HG03571 (cell line): ENCODE results near the gene HS3ST3B1.

Source experiments
- ATAC-seq: cut with Tn5 transposase; IDR thresholded peaks from one replicate; pipeline ENCODE4 v1.9.1; 2021; ENCODE audit not compliant: unreplicated experiment

The HS3ST3B1 gene

DNA sequence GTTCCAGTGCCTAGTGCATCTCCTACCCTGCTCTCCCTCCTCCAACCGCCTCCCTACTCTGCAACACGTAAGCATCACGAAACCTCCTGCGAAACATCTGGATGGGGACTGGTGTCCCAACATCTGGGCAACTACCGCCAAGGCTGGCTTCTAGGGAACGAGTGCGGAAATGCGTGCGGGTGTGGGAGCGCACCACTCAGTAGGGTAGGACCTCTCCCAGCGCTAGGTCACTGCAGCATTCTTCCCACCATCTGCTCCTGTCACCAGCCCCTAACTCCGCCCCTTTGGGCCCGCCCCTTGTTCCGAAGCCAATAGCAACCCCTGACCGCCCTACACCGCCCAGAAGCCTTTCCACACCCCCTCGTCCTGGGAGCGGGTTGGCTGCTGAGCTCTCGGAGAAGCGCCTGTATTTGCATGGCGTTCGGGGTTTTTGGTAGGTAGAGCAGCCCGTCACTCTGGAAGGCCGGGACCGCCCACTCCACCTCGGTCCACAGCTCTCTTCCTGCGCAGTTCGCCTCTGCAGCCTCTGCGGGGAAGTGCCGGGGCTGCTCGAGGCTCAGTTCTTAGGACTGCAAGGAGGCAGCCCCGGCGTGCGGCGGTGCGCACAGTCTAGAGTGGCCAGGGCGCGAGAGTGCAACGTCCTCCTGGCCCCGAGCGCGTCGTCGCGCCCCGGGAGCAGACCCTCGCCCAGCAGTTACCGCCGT lies at the start of gene HS3ST3B1:
TSS of gene HS3ST3B1 (plus strand) at position 507 of the 704 bp plus-strand sequence. CDS start 438 bp downstream, outside the sequence.
- ATAC-seq = peak; percentile 66

DNA sequence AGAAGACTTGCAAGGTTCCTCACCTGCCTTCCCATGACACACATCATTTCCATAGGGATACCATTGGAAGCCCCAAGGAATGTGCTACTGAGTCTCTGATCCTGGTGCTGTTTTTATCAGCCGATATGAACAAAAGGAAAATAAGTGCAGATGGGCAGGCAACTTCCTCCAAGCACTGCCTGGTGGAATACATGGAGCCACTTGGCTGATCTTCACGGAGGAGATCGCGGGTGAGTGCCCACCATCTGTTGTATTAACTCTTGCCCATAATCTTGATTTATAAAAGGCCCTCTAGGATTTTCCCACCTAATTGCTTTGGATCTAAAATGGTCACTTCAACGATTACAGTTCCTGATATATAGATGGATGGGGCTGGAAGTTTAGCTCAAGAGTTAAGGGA lies 39.5 kb upstream of the HS3ST3B1 start:
- ATAC-seq = no peak

DNA sequence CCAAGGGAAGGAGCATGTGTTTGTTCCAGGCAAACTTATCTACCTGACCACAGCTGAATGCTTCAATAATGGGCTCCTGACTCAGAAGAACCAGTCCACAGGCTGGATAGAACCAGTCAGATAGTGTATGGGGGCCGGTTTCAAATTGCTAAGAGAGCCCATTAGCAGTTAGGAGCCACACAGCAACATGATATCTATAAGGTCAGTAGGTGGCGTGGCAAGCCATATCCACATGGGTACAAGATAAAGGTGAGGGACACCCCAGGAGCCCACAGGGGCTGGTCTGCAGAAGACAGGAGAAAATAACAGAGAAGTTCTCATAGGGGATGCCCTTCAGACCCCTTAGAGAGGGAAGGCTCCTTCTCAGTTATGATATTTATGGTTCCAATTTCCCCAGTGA lies 32.6 kb upstream of the HS3ST3B1 start:
- no peak for ATAC-seq

DNA sequence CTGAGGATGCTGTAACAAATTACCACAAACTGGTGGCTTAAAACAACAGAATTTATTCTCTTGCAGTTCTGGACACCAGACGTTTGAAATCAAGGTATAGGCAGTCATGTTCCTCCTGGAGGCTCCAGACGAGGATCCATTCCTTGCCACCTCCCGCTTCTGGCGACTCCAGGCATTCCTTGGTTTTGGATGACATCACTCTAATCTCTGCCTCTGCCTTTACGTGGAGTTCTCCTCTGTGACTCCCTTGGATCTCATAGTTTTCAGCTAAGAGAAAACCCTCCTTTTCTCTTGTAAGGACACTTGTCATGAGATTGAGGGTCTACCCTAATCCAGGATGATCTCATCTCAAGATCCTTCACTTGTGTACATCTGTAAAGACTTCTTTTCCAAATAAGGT lies 31.4 kb upstream of the HS3ST3B1 start:
- ATAC-seq = no peak

DNA sequence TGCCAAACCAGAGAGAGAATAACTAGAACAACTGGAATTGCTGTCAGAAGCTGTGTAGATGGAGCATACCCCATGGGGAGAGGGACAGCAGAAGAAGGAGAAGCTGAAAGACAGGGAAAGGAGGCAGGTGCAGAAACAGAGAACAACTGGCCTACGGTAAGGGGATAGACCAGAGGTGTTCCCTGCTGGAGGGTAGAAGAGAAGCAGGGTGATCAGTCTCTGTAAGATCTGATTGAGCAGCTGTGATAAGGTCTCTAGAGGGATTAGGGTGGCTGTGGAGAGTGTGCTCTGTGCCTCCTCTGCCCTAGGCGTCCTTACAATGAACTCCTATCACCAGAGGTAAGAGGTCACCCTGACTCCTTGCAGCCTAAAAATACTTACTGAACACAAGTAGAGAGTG lies 30.4 kb upstream of the HS3ST3B1 start:
- ATAC-seq = no peak

DNA sequence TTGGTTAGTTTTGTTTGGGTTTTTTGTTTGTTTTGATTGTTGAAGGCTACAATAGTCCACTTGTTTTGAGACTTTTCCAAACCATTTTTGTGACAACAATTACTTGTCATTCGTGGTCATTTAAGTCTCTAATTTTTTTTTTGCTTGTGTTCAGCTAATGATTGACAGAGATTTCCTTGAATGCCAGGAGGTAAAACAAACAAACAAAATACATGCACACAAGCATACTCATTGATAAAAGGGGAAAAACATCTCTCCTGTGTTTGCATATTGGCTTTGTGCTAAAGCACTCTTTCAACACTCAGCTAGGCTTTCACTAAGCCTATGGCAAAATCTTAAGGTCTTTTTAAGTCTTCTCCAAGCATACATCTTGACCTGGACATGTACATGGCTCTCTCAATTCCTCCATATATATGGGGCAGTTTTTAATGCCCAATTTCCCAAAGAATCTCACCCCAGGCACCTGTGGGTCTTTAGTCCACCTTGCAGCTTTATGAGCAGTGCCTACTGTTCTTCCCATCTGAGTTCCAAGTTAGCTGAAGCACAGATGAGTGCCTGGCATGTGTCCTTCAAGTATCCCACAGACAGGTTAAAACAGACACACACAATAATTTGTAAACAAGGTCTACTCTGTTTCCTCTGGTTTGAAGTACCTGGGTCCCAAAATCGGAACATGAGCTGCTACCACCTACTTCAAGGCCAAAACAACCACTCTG lies 24.2 kb upstream of the HS3ST3B1 start:
- no peak for ATAC-seq

DNA sequence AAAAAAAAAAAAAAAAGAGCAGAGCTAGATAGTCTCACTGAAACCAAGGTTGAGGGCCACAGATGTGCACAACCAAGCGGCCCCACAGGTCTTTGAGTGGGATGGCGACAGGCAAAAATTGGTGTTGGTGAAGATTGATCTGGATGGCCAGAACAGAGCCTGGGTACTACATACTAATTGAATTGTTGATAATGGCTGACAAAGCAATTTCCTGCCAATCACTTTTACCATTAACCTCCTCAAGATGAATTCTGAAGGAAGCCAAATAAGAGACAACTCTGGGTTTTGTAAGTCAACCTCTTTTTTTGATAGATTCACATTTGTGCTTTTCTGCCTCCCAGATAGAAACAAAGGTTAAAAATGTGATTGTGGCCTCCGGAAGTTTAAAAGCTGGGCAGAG lies 19.4 kb upstream of the HS3ST3B1 start:
- no peak for ATAC-seq

DNA sequence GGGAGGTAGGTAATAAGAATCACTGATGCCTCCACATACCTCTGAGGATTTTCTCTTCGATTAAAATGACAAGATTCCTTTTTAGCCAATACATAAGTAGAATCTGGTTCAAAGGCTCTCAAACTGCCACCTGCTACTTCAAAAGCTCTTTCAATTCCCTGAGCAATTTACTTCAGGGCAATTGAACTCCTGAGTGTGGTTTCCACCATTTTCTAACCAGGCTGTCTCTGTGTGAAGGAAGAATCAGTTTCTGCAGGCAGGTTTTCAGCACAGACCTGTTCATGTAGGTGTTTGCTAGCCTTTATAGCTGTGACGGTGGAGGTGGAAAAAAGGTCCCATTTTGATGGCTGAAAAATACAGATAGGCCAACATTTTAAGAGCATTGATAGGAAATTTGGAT lies 18.2 kb upstream of the HS3ST3B1 start:
- ATAC-seq = no peak

DNA sequence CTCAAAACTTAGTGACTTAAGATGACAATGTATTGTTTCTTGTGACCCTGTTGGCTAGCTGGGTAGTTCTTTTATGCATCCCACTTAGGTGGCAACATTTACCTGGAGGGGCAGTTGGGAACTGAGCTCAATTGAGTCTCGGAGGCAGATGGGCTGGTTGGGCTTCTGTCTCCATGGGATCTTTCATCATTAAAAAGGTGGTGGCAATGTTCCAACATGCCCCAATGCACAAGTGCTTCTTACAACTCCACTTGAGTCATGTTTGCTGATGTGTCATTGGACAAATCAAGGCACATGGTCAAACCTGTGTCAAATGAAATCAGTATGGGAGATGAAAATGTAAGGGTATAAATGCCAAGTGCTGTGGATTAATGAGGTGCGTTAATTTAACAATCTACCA lies 11.7 kb upstream of the HS3ST3B1 start:
- ATAC-seq = no peak

DNA sequence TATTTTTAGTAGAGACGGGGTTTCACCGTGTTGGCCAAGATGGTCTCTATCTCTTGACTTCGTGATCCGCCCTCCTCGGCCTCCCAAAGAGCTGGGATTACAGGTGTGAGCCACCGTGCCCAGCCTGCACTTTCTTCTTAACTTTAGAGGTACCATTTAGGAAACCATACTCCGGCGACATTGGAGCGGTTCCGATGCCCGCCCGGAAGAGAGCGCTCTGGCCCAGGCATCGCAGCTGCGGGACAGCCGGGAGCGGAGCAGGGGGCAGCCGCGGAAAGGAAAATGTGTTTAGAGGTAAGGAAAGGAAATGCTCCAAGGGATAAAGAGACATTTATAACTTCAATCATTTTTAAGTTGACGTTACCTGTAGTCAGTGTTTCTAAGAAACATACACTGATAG lies 6.0 kb upstream of the HS3ST3B1 start:
- ATAC-seq = no peak

DNA sequence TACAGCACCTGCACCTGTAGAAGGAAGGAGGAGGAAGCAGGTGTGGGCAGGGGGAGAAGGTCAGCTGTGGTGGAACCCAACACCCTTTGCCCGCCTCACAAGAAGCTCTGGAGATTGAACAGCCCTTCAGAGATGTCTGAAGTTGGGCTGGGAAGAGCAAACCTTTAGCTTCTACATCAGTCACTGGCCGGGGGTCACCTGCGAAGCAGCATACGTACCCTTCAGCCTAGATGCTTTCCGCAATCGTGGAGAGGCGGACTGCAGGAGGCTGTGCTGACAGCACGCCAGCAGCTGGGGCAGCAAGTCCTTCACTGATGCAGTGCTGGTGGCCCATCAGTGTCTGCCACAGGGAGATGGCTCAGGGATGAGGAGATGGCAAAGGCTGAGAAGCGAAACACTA lies 5.2 kb upstream of the HS3ST3B1 start:
- ATAC-seq = no peak

DNA sequence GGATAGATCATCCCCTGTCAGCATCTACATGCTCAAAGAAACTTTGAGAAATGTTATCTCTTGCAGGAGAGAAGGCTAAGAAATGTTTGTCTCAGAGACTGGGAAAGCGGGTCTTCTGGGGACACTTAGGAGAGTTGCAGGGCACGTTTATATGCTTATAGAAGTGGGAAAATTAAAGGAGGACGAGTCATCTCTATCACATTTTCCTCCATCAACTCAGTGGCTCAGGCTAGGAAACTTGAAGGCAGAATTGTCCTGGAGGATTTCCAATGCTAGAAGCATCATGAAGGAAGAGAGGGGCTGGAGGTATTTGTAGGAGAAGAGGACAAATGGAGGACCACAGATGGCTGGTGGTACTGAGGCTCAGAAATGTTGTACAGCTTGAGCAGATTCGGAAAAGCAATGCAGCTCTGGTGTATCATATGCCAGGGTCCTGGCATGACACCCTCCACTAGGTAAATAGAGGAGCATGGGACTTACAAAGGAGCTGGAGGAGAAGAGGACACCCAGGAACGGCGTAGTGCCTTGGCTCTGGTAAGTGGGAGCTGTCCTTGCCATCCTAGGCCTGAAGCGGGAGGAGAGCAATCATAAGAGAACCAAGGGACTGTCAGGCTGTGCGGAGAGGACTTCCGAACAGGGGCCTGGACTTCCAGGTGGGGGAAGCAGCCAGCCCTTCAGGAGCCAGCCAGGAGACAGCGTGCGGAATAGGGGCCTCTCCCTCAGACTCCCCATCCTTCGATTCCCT lies 4.5 kb upstream of the HS3ST3B1 start:
- ATAC-seq = no peak

DNA sequence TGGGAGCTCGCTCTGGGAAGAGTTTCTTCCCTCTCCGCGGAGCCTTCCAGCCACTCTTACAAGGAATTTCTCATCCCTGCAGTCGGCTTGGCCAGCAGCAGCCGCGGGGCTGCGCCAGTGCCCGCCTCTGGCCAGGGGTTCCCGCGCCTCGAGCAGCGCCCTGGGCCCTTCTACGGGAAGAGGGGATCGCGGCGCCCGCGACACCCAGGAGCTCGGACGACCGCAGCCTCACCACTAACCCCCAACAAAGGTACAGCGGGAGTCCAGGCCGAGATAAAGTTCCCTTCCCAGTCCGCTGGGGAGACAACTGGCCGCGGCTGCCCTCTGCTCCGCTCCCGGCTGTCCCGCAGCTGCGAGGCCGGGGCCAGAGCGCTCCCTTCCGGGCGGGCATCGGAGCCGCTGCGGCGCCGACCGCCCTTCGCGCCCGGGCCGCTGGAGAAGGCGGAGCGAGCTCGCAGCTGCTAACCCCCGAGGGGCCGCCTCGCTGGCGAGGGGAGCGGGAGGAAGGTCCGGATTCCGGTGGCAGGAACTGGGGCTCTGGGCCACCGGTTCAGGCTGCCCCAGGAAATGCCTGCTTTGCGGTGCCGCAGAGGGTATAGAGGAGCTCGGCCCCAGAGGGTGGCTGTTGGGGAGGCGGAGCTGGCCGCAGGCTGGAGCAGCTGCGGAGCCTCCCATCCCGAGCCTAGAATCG lies 3.6 kb upstream of the HS3ST3B1 start:
- no peak for ATAC-seq

DNA sequence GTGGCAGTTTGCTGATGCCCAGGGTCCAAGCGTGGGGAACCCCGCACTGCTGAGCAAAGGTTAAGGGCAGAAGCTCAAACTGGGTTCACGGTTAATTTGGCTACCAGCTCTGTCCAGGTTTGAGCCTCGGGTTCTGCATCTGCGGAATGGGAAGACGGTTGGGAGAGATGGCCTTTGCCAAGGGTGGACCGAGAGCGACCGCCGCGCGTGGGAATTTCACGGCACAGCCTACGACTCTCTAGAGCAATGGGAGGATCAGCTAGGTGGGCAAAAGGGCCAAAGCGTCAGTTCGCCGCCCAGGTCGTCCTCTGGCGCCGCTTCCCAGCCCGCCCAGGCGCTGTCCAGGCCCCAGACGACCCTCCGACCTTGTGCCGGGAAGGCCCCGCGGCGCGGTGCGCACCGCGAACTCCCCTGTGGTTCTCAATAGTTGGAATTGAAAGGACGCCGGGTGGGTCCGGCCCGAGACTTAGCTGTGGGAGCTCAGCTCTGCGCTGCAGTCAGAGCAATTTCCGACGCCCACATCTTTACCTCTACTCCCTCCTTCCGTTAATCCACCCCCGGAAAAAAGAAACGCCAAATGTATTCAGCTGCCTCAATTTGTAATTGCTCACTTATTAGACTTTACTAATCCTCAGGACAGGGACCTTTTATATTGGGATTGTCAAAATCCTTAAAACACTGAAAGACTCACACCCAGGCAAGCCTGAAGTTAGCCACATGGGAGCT lies 2.5 kb upstream of the HS3ST3B1 start:
- ATAC-seq = no peak

DNA sequence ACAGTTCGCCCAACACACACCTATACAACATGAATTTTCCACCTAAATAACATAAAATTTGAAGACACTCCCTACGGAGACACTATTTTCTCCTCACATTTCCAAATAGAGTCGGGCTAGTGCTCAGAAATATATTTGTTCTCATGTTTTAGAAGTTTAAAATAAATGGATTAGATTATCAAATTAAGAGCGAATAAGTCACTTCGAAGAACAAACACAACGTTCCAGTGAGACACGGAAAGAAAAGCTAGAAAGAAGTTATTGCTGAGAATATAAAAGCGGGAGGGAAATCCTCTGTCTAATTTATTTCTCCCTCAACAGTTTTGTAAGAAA lies 2.0 kb upstream of the HS3ST3B1 start:
- ATAC-seq = no peak

DNA sequence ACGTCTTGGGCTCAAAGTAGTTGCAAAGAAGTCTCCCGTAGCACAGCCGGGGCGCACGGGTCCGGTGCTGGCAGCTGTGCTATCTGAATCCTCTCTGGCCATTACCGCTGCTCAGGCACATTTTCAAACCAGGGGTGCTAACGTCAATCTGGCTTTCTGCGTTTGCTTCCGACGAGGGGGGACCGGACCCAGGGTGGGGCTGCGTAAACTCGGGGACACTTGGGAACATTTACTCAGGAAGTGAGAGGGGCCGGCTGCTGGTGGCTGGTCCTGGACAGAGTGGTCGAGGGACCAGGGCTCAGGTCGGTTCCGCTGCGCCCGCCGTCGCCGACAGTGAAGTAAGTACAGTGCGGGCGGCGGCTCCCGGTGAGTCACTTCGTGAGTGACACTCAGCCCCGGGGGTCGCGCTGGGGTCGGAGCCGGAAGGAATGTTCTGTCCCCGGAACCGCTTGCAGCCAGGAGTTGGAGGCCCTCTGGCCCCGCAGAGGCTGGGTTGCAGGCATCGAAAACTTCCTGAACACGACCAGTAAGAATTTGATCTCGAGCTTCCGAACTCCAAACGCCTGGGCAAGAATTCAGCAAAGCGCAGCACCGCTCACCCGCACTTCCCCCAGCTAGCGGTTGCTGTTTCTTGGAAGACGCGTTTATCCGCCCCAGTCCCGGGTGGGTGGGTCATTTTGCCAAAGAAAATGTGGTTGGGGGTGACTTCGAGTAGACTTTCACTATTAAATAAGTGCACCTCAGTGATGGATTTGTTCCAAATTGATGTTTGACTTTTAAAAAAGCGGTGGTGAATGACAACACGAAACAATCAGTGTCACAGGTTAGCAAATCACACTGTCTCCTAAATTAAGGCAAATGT lies 1.4 kb upstream of the HS3ST3B1 start:
- no peak for ATAC-seq

DNA sequence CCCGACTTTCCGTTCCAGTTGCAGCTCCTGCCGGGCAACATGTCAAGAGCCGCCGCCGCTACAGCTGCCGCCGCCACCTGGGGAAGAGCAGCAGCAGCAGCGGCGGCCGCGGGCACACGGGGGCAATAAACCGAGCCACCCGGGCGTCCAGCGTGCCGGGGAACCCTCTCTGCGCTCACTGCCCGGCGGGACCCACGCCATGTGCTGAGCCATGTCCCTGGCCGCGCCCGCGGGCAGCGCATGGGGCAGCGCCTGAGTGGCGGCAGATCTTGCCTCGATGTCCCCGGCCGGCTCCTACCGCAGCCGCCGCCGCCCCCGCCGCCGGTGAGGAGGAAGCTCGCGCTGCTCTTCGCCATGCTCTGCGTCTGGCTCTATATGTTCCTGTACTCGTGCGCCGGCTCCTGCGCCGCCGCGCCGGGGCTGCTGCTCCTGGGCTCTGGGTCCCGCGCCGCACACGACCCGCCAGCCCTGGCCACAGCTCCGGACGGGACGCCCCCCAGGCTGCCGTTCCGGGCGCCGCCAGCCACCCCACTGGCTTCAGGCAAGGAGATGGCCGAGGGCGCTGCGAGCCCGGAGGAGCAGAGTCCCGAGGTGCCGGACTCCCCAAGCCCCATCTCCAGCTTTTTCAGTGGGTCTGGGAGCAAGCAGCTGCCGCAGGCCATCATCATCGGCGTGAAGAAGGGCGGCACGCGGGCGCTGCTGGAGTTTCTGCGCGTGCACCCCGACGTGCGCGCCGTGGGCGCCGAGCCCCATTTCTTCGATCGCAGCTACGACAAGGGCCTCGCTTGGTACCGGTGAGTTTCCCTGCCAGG lies 604 bp downstream of the HS3ST3B1 start:
- ATAC-seq = no peak

DNA sequence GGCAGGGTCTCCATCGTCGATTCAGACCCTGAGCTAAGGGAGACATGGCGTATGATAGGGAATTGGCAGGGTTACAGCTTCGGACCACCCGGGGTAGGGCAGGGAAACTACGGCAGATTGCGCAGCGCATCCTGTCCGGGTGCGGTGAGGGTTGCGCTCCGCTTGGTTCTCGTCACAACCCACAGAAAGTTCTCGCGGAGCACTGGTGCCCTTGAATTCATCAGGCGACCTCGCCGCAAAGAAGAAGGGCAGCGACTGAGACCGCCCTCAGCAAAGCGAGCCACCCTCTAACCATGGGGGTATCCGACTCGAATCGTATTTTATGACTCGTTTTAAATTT lies 1.2 kb downstream of the HS3ST3B1 start:
- ATAC-seq = peak; percentile 12

DNA sequence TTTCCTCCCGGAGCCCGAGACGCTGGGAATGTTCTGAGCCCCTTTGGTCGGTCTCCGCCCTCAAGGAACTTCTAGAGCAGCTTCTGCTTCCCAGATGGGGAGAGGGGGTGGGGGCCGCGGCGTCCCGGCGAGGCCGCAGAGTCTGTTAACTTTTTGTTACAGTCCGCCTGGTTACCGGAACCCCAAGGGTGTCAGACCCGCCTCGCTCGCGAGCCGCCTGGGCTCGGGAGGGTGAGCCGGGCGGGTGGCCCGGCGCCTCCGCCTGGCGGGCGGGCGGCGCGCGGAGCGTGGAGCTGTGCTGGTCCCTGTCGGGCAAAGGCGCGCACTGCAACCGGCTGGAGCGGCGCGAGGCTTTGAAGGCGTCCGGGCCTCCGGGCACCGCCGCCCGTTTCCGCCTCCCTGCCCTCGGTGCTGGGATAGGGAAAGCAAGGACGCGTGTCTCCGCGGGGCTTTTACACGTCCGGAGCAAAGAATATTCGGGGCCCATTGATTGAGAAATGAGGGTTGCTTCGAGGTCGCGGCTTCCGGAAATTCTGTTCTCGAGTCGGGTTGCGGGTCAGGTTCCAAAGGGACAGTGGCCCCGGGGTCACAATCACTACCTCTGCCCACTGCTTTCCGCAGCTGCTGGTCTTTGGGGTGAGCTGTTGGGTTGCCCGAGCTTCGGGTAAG lies 1.7 kb downstream of the HS3ST3B1 start:
- peak; percentile 73 for ATAC-seq
